ENCODE data around the gene BMP15.

Gene BMP15

DNA sequence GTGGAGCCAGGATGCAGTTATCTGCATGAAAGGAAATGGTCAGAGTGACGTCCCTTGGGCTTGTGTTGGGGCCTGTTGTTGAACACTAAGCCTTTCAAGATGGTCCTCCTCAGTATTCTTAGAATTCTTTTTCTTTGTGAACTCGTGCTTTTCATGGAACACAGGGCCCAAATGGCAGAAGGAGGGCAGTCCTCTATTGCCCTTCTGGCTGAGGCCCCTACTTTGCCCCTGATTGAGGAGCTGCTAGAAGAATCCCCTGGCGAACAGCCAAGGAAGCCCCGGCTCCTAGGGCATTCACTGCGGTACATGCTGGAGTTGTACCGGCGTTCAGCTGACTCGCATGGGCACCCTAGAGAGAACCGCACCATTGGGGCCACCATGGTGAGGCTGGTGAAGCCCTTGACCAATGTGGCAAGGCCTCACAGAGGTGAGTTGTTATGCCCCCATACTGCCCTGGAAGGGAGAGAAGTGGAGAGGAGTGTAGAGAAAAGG, at the start of gene BMP15:
Gene BMP15 (plus strand): TSS at position 51 of the 492 bp plus-strand sequence. CDS start 49 bp downstream, at position 100.
- no peak for TF ChIP-seq EZH2phosphoT487 (IDR thresholded peaks at IDR 0.05; ENCODE audit: borderline replicate concordance)
- TF ChIP-seq, protein P1, sequence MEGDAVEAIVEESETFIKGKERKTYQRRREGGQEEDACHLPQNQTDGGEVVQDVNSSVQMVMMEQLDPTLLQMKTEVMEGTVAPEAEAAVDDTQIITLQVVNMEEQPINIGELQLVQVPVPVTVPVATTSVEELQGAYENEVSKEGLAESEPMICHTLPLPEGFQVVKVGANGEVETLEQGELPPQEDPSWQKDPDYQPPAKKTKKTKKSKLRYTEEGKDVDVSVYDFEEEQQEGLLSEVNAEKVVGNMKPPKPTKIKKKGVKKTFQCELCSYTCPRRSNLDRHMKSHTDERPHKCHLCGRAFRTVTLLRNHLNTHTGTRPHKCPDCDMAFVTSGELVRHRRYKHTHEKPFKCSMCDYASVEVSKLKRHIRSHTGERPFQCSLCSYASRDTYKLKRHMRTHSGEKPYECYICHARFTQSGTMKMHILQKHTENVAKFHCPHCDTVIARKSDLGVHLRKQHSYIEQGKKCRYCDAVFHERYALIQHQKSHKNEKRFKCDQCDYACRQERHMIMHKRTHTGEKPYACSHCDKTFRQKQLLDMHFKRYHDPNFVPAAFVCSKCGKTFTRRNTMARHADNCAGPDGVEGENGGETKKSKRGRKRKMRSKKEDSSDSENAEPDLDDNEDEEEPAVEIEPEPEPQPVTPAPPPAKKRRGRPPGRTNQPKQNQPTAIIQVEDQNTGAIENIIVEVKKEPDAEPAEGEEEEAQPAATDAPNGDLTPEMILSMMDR (conservative IDR thresholded peaks at IDR 0.05; ENCODE audit: low read length): no peak
- no peaks in the 10 kb centered on the region for H3F3A ChIP-seq (ENCODE audit: low read depth)
- H3K9ac ChIP-seq (ENCODE audit: low read depth, low read length, poor library complexity, severe bottlenecking): no peak within 1 kb of the TSS
- H3K36me3 ChIP-seq (ENCODE audit: insufficient read depth, low read length): no peaks in the 10 kb centered on the region
- H3K4me2 ChIP-seq (ENCODE audit: low read depth, low read length, poor library complexity, severe bottlenecking): no peak within 1 kb of the TSS
- H3K9me2 ChIP-seq (replicated peaks; ENCODE audit: low read depth, low read length): no peaks in the 10 kb centered on the region
- no peak within 1 kb of the TSS for H3K4me3 ChIP-seq (ENCODE audit: low read length, poor library complexity, severe bottlenecking)
- no peaks in the 10 kb centered on the region for H3K79me2 ChIP-seq (ENCODE audit: insufficient read depth, low read length)
- no peaks in the 10 kb centered on the region for H4K20me1 ChIP-seq (ENCODE audit: insufficient read depth, low read length, poor library complexity, severe bottlenecking)
- H3K27me3 ChIP-seq (ENCODE audit: insufficient read depth, low read length, poor library complexity, severe bottlenecking): no peaks in the 10 kb centered on the region
- H2AFZ ChIP-seq (ENCODE audit: low read length): no peak within 1 kb of the TSS
- no peaks in the 10 kb centered on the region for H3K4me1 ChIP-seq (ENCODE audit: insufficient read depth, low read length, poor library complexity, severe bottlenecking)
- H3K9me3 ChIP-seq (ENCODE audit: insufficient read depth, low read depth, low read length): no peaks in the 10 kb centered on the region

DNA sequence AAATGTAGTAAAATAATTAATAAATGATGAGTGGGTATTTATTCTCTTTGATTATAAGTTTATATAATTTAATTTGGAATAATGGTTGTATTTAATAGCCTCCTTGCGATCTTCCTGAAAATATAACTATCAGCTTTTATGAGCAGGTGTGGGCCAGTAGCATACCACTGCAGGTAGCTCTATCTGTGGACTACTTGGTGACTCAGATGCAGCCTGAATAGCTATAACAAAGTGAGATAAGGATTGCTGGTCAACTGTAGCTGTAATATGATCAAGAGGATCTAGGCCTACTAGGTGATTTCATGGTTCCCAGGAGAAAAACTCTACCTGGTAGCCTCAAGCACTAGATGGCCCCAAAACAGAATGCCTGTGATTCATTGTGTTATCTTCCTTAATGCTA, 47.1 kb upstream of the BMP15 start:
- Histone ChIP-seq H3K9ac (ENCODE audit: low read depth, low read length, poor library complexity, severe bottlenecking) (no peak overlapping the region), H4K20me1 (ENCODE audit: insufficient read depth, low read length, poor library complexity, severe bottlenecking) (no peaks in the 10 kb centered on the region), H2AFZ (ENCODE audit: low read length) (no peak overlapping the region)

DNA sequence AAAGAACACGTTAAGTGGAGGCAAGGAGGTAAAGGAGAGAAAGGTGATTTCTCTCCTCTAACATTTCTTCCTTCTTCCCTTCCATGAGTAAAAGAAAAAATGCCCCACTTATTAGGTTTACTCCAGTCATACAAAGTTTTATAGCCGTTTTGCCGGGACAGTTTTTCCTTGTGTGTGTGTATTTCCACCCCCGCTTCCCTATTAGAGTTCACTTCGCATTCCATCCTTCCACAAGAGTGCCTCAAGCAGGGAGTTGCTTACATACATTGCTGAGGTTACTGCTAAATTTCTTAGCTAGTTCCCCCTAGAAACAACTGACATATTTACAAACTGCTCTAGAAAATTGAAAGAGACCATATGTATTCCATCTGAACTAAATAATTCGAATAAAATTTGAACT, 45.2 kb upstream of the BMP15 start:
- Histone ChIP-seq H3K79me2 (ENCODE audit: insufficient read depth, low read length) (no peaks in the 10 kb centered on the region), H3K9me3 (ENCODE audit: insufficient read depth, low read depth, low read length) (no peaks in the 10 kb centered on the region), H3K4me3 (ENCODE audit: low read length, poor library complexity, severe bottlenecking) (no peak overlapping the region), H3K9ac (ENCODE audit: low read depth, low read length, poor library complexity, severe bottlenecking) (no peak overlapping the region), H3K36me3 (ENCODE audit: insufficient read depth, low read length) (no peaks in the 10 kb centered on the region), H3F3A (ENCODE audit: low read depth) (no peaks in the 10 kb centered on the region), H2AFZ (ENCODE audit: low read length) (no peak overlapping the region), H3K27me3 (ENCODE audit: insufficient read depth, low read length, poor library complexity, severe bottlenecking) (no peaks in the 10 kb centered on the region), H3K9me2 (replicated peaks; ENCODE audit: low read depth, low read length) (no peaks in the 10 kb centered on the region), H3K4me2 (ENCODE audit: low read depth, low read length, poor library complexity, severe bottlenecking) (no peak overlapping the region), H4K20me1 (ENCODE audit: insufficient read depth, low read length, poor library complexity, severe bottlenecking) (no peaks in the 10 kb centered on the region), H3K4me1 (ENCODE audit: insufficient read depth, low read length, poor library complexity, severe bottlenecking) (no peaks in the 10 kb centered on the region)
- TF ChIP-seq, protein P1 (conservative IDR thresholded peaks at IDR 0.05; ENCODE audit: low read length): no peak
- TF ChIP-seq EZH2phosphoT487 (IDR thresholded peaks at IDR 0.05; ENCODE audit: borderline replicate concordance): no peak

More for the DNA sequence above, 47.1 kb upstream of the BMP15 start:
- TF ChIP-seq EZH2phosphoT487 (IDR thresholded peaks at IDR 0.05; ENCODE audit: borderline replicate concordance): no peak
- TF ChIP-seq, protein P1 (conservative IDR thresholded peaks at IDR 0.05; ENCODE audit: low read length): no peak
- Histone ChIP-seq H3K9me3 (ENCODE audit: insufficient read depth, low read depth, low read length) (no peaks in the 10 kb centered on the region), H3K9me2 (replicated peaks; ENCODE audit: low read depth, low read length) (no peaks in the 10 kb centered on the region), H3K4me2 (ENCODE audit: low read depth, low read length, poor library complexity, severe bottlenecking) (no peak overlapping the region), H3F3A (ENCODE audit: low read depth) (no peaks in the 10 kb centered on the region), H3K4me3 (ENCODE audit: low read length, poor library complexity, severe bottlenecking) (no peak overlapping the region), H3K27me3 (ENCODE audit: insufficient read depth, low read length, poor library complexity, severe bottlenecking) (no peaks in the 10 kb centered on the region), H3K4me1 (ENCODE audit: insufficient read depth, low read length, poor library complexity, severe bottlenecking) (no peaks in the 10 kb centered on the region), H3K79me2 (ENCODE audit: insufficient read depth, low read length) (no peaks in the 10 kb centered on the region), H3K36me3 (ENCODE audit: insufficient read depth, low read length) (no peaks in the 10 kb centered on the region)

Data from Loucy (cell line).